H1 (cell line): ENCODE results near the gene TDRD12. TPM values are rescaled to one million over a fixed set of nuclear protein-coding genes. Genes with fewer than 3 reads are reported as not detected.

Experiments used
- CTCF ChIA-PET: fragments of 300-600 bp; sonication (Branson Sonifier 250); formaldehyde crosslinking; loops from one replicate; lab custom pipeline; 2021; ENCODE audit not compliant: partially characterized antibody; lab: Charles Lee
- POLR2A ChIA-PET: fragments of 300-600 bp; sonication (Branson Sonifier 250); formaldehyde crosslinking; loops from one replicate; lab custom pipeline; 2021; ENCODE audit warnings: inconsistent platforms; ENCODE audit not compliant: partially characterized antibody; lab: Charles Lee
- DNase-seq, 2 experiments: peaks; one replicate each; pipeline versions ENCODE4 v3.0.0 to v3.0.0-alpha.2; 2010 to 2022; ENCODE audit warnings: low spot score in 2 of 2, low read depth in 1 of 2, mixed read lengths in 1 of 2
- FAIRE-seq: peaks from 2 replicates; lab custom pipeline; 2011; peaks lifted over from hg19 to GRCh38; lab: Jason Lieb, UNC
- H2AFZ ChIP-seq: 2 replicates; pipeline ENCODE4 v1.8.1; 2012; ENCODE audit warnings: low read length, inconsistent platforms
- H2AK5ac ChIP-seq: 2 replicates; pipeline ENCODE4 v1.6.1; 2013; ENCODE audit warnings: low read depth, low read length
- H2BK120ac ChIP-seq: replicated peaks from 2 replicates; pipeline ENCODE3; 2013; ENCODE audit warnings: low read depth, low read length, inconsistent platforms
- H2BK12ac ChIP-seq: 2 replicates; pipeline ENCODE4 v1.6.1; 2013; ENCODE audit warnings: low read depth, low read length
- H2BK15ac ChIP-seq: 2 replicates; pipeline ENCODE4 v1.6.1; 2013; ENCODE audit warnings: low read length
- H2BK20ac ChIP-seq: 2 replicates; pipeline ENCODE4 v1.6.1; 2013; ENCODE audit warnings: low read length
- H2BK5ac ChIP-seq: 2 replicates; pipeline ENCODE4 v1.6.1; 2013; ENCODE audit warnings: low read depth, low read length
- H3K14ac ChIP-seq: 2 replicates; pipeline ENCODE4 v1.6.1; 2013; ENCODE audit warnings: inconsistent platforms; ENCODE audit not compliant: insufficient read length
- H3K18ac ChIP-seq: 2 replicates; pipeline ENCODE4 v1.6.1; 2013; ENCODE audit warnings: low read length; ENCODE audit errors: extremely low read depth
- H3K23ac ChIP-seq: 2 replicates; pipeline ENCODE4 v1.6.1; 2013; ENCODE audit warnings: inconsistent platforms; ENCODE audit not compliant: insufficient read length
- H3K23me2 ChIP-seq: 2 replicates; pipeline ENCODE4 v1.6.1; 2013; ENCODE audit warnings: low read depth, low read length
- H3K27ac ChIP-seq: 2 replicates; pipeline ENCODE4 v1.6.1; 2011; ENCODE audit warnings: low read depth, low read length, inconsistent platforms
- H3K27me3 ChIP-seq, 4 experiments: replicated peaks in 1 of 4; 1 replicate in 1 of 4; 2 replicates in 3 of 4; pipeline versions ENCODE4 v1.6.1 to v1.8.1; 2011 to 2013; ENCODE audit warnings: low read length in 3 of 4, mild to moderate bottlenecking in 3 of 4, inconsistent platforms in 2 of 4, mixed read lengths in 2 of 4, moderate library complexity in 1 of 4; ENCODE audit not compliant: control insufficient read depth in 3 of 4, insufficient read depth in 3 of 4; ENCODE audit errors: extremely low read depth in 1 of 4
- H3K36me3 ChIP-seq, 4 experiments: 2 replicates each; pipeline versions ENCODE4 v1.6.1 to v1.8.1; 2011 to 2013; ENCODE audit warnings: mild to moderate bottlenecking in 4 of 4, low read length in 3 of 4, moderate library complexity in 2 of 4, control low read depth in 1 of 4, inconsistent platforms in 1 of 4; ENCODE audit not compliant: insufficient read depth in 4 of 4, control insufficient read depth in 2 of 4
- H3K4ac ChIP-seq: replicated peaks from 2 replicates; pipeline ENCODE3; 2013; ENCODE audit warnings: low read length, low read depth, mixed read lengths, inconsistent platforms; ENCODE audit not compliant: insufficient read length
- H3K4me1 ChIP-seq, 4 experiments: replicated peaks in 1 of 4; 1 replicate in 1 of 4; 2 replicates in 3 of 4; pipeline versions ENCODE4 v1.6.1 to v1.8.1; 2011 to 2013; ENCODE audit warnings: low read length in 3 of 4, inconsistent platforms in 2 of 4, mixed read lengths in 1 of 4; ENCODE audit not compliant: insufficient read depth in 4 of 4, control insufficient read depth in 3 of 4
- H3K4me2 ChIP-seq, 2 experiments: 2 replicates each; pipeline versions ENCODE4 v1.6.1 to v1.8.1; 2011 to 2013; ENCODE audit warnings: low read depth in 2 of 2, low read length in 2 of 2, control low read depth in 1 of 2, inconsistent platforms in 1 of 2, mild to moderate bottlenecking in 1 of 2; ENCODE audit not compliant: insufficient read depth in 1 of 2
- H3K4me3 ChIP-seq, 4 experiments: fragments of 200-600, 300-600 bp in 1 of 4; sonication (generic), shearing (Covaris generic), sonication (Bioruptor Twin) in 1 of 4; 2 replicates each; pipeline versions ENCODE4 v1.5.1 to v1.8.1; 2011 to 2016; ENCODE audit warnings: low read length in 4 of 4, low read depth in 3 of 4, control low read depth in 2 of 4, inconsistent platforms in 2 of 4, mild to moderate bottlenecking in 2 of 4, mixed read lengths in 1 of 4, moderate library complexity in 1 of 4; ENCODE audit not compliant: insufficient read depth in 2 of 4; ENCODE audit errors: extremely low read depth in 1 of 4
- H3K56ac ChIP-seq: replicated peaks from 2 replicates; pipeline ENCODE3; 2013; ENCODE audit warnings: low read depth, mild to moderate bottlenecking, mixed read lengths, low read length, inconsistent platforms; ENCODE audit not compliant: insufficient read length
- H3K79me1 ChIP-seq: 2 replicates; pipeline ENCODE4 v1.6.1; 2013; ENCODE audit warnings: low read depth, low read length, control low read depth
- H3K79me2 ChIP-seq, 2 experiments: 2 replicates each; pipeline versions ENCODE4 v1.6.1 to v1.8.1; 2012 to 2013; ENCODE audit warnings: low read length in 2 of 2, mild to moderate bottlenecking in 2 of 2, inconsistent platforms in 1 of 2; ENCODE audit not compliant: insufficient read depth in 2 of 2, control insufficient read depth in 1 of 2
- H3K9ac ChIP-seq, 4 experiments: replicated peaks in 1 of 4; 1 replicate in 1 of 4; 2 replicates in 3 of 4; pipeline versions ENCODE4 v1.6.1 to v1.8.1; 2011 to 2013; ENCODE audit warnings: low read depth in 3 of 4, low read length in 3 of 4, control low read depth in 2 of 4, mild to moderate bottlenecking in 2 of 4, moderate library complexity in 2 of 4, inconsistent platforms in 1 of 4; ENCODE audit errors: extremely low read depth in 1 of 4
- H3K9me3 ChIP-seq, 2 experiments: 2 replicates each; pipeline versions ENCODE4 v1.6.1 to v1.8.1; 2012 to 2013; ENCODE audit warnings: mild to moderate bottlenecking in 2 of 2, moderate library complexity in 2 of 2, control low read depth in 1 of 2, inconsistent platforms in 1 of 2, low read depth in 1 of 2, low read length in 1 of 2, mixed read lengths in 1 of 2; ENCODE audit not compliant: insufficient read depth in 2 of 2
- H4K20me1 ChIP-seq, 2 experiments: replicated peaks in 1 of 2; 2 replicates each; pipeline versions ENCODE3 to v1.8.1; 2011 to 2013; ENCODE audit warnings: inconsistent platforms in 2 of 2, low read length in 2 of 2, mild to moderate bottlenecking in 1 of 2; ENCODE audit not compliant: insufficient read depth in 2 of 2, control insufficient read depth in 1 of 2
- H4K5ac ChIP-seq: 2 replicates; pipeline ENCODE4 v1.6.1; 2013; ENCODE audit warnings: low read length, low read depth, mixed read lengths, inconsistent platforms; ENCODE audit not compliant: insufficient read length
- H4K8ac ChIP-seq: 2 replicates; pipeline ENCODE4 v1.8.0; 2013; ENCODE audit warnings: mild to moderate bottlenecking, moderate library complexity, low read length, inconsistent platforms; ENCODE audit not compliant: insufficient read depth; ENCODE audit errors: extremely low read depth
- H4K91ac ChIP-seq: replicated peaks from 2 replicates; pipeline ENCODE3; 2013; ENCODE audit warnings: low read length, mixed read lengths, inconsistent platforms; ENCODE audit not compliant: insufficient read length
- BRCA1 ChIP-seq: IDR thresholded peaks from 2 replicates; pipeline ENCODE4 v1.6.1; 2012; ENCODE audit warnings: low read depth, low read length, improper control_type of control experiment
- CREB1 ChIP-seq: IDR thresholded peaks from 2 replicates; pipeline ENCODE4 v1.6.1; 2012; ENCODE audit warnings: inconsistent platforms
- E2F6 ChIP-seq: IDR thresholded peaks from 2 replicates; pipeline ENCODE4 v1.6.1; 2012; ENCODE audit warnings: inconsistent platforms
- EGR1 ChIP-seq: IDR thresholded peaks from 2 replicates; pipeline ENCODE4 v1.6.1; 2011; ENCODE audit warnings: low read depth, low read length, borderline replicate concordance
- GABPA ChIP-seq: IDR thresholded peaks from 2 replicates; pipeline ENCODE4 v1.6.1; 2011; ENCODE audit warnings: mild to moderate bottlenecking, low read length, moderate library complexity, borderline replicate concordance; ENCODE audit not compliant: insufficient read depth
- HDAC2 ChIP-seq, 2 experiments: fragments of 300-600 bp in 1 of 2; sonication (generic) in 1 of 2; IDR thresholded peaks; 2 replicates each; pipeline ENCODE4 v1.6.1; 2011 to 2012; ENCODE audit warnings: low read depth in 2 of 2, low read length in 2 of 2, mild to moderate bottlenecking in 2 of 2, moderate library complexity in 2 of 2, borderline replicate concordance in 1 of 2, inconsistent platforms in 1 of 2
- JUN ChIP-seq: IDR thresholded peaks from 2 replicates; pipeline ENCODE4 v1.6.1; 2011; ENCODE audit warnings: low read depth, mild to moderate bottlenecking, improper control_type of control experiment, low read length
- KDM4A ChIP-seq: IDR thresholded peaks from one replicate; pipeline ENCODE4 v1.7.1; 2012; ENCODE audit warnings: low read depth, mild to moderate bottlenecking, moderate library complexity, low read length, inconsistent platforms; ENCODE audit not compliant: severe bottlenecking
- NANOG ChIP-seq: IDR thresholded peaks from 2 replicates; pipeline ENCODE4 v1.6.1; 2011; ENCODE audit warnings: low read length, low read depth, mild to moderate bottlenecking, inconsistent platforms; ENCODE audit not compliant: insufficient read depth, poor library complexity, severe bottlenecking
- POLR2A ChIP-seq, 2 experiments: IDR thresholded peaks; 1 replicate in 1 of 2; 2 replicates in 1 of 2; pipeline ENCODE4 v1.6.1; 2011; ENCODE audit warnings: low read depth in 2 of 2, low read length in 2 of 2, mild to moderate bottlenecking in 2 of 2; ENCODE audit errors: control extremely low read depth in 1 of 2
- RAD21 ChIP-seq, 2 experiments: IDR thresholded peaks in 1 of 2; conservative IDR thresholded peaks in 1 of 2; 2 replicates each; pipeline ENCODE4 v1.6.1; 2011; ENCODE audit warnings: low read depth in 2 of 2, low read length in 2 of 2, improper control_type of control experiment in 1 of 2, inconsistent platforms in 1 of 2, mild to moderate bottlenecking in 1 of 2, moderate library complexity in 1 of 2
- RBBP5 ChIP-seq: IDR thresholded peaks from 2 replicates; pipeline ENCODE4 v1.7.1; 2012; ENCODE audit warnings: low read depth, mild to moderate bottlenecking, inconsistent platforms, low read length, moderate library complexity, borderline replicate concordance
- TBP ChIP-seq: IDR thresholded peaks from 2 replicates; pipeline ENCODE4 v1.6.1; 2011; ENCODE audit warnings: low read depth, low read length, improper control_type of control experiment
- TEAD4 ChIP-seq: IDR thresholded peaks from 2 replicates; pipeline ENCODE4 v1.6.1; 2012; ENCODE audit warnings: low read depth, low read length, inconsistent platforms, mixed read lengths
- WGBS, 2 experiments: shearing (Covaris generic) in 1 of 2; methylation state at CpG; one replicate each; pipeline versions ENCODE4 v1.1.6 to v1.1.7; 2013 to 2015; ENCODE audit warnings: low lambda C conversion rate in 2 of 2, mixed read lengths in 2 of 2, inconsistent platforms in 1 of 2, low coverage in 1 of 2, missing lambda C conversion rate in 1 of 2; ENCODE audit not compliant: insufficient replicate concordance in 2 of 2, insufficient coverage in 1 of 2, insufficient read length in 1 of 2; ENCODE audit errors: extremely low coverage in 1 of 2, missing lambda C conversion rate in 1 of 2; 5-methylcytosine and 5-hydroxymethylcytosine counted together
- polyA plus RNA-seq, 7 experiments: library from polyadenylated mRNA; depleted of rRNA in 3 of 7; stranded (reverse) in 5 of 7; unstranded in 2 of 7; fragments of >200 nt in 5 of 7; fragments of 200-250 nt in 2 of 7; gene quantifications; 1 replicate in 5 of 7; 2 replicates in 1 of 7; 4 replicates in 1 of 7; pipeline versions ENCODE4 v1.2.1 to v1.2.3, GENCODE V29; 2011 to 2013; ENCODE audit warnings: missing spikeins in 2 of 7, mixed read lengths in 2 of 7
- total RNA-seq: library from RNA; stranded (reverse); fragmentation: NEBNext Ultra II Directional; extraction: Animal tissue kit (Norgen Biotek cat#: 25700); gene quantifications from 2 replicates; pipeline ENCODE4 v1.2.1, GENCODE V29; 2021

The TDRD12 gene
- total and polyA plus RNA-seq, 2 of the 8 experiments (the other 6 are each of a cell fraction or from before 2014, with no cell fraction given), result 0.39 to 0.88 TPM

- Histone ChIP-seq H3K79me1 (no peaks in the 10 kb centered on the region), H3K4me2 (no peak overlapping the region), H2AFZ (no peak overlapping the region), H3K9ac (no peak overlapping the region), H3K23me2 (peaks cover 2% of the 10 kb centered on the region; the same call in 1 of the 2 replicates), H4K20me1 (peaks cover 0 to 1% of the 10 kb centered on the region in 2 experiments), H2BK20ac (no peak overlapping the region), H3K4ac (no peak overlapping the region), H3K36me3 (no peaks in the 10 kb centered on the region), H3K23ac (no peak overlapping the region), H2BK12ac (no peak overlapping the region), H3K4me1 (no peaks in the 10 kb centered on the region; a peak in 1 of 7 replicates), H3K4me3 (no peak overlapping the region), H3K14ac (no peak overlapping the region), H4K8ac (no peak overlapping the region), H2BK5ac (no peak overlapping the region), H3K79me2 (no peaks in the 10 kb centered on the region), H4K91ac (no peak overlapping the region), H3K9me3 (no peaks in the 10 kb centered on the region), H4K5ac (no peak overlapping the region), H2AK5ac (no peak overlapping the region), H2BK15ac (no peak overlapping the region), H2BK120ac (no peak overlapping the region), H3K18ac (no peak overlapping the region), H3K56ac (no peak overlapping the region), H3K27me3 (peaks cover 0 to 15% (median 4%) of the 10 kb centered on the region in 4 experiments; a peak in 5 of 7 replicates), H3K27ac (no peak overlapping the region)
- CTCF ChIA-PET, result no interaction called here
- DNase-seq (no peak), FAIRE-seq (no peak)
- 96% methylated on average over 3 of the region's 4 CpGs; no CpG with 5 or more reads in 1 of the 2 experiments for WGBS, 2 experiments
- POLR2A ChIA-PET, result interaction anchor here (0.6 to 1.8 kb wide), 2 partner anchors 10 to 117 kb away, joined by 3 to 4 read pairs; no protein-coding TSS in a partner anchor
- no peak for TF ChIP-seq JUN
- TF ChIP-seq E2F6, result no peak
- no peak for TF ChIP-seq POLR2A (IDR thresholded peaks at IDR 0.05; ENCODE audit: control extremely low read depth in 1 of 2, low read depth in 2 of 2, low read length in 2 of 2)
- no peak for TF ChIP-seq KDM4A
- TF ChIP-seq EGR1, result no peak
- no peak for TF ChIP-seq NANOG
- TF ChIP-seq RAD21 (IDR thresholded peaks at IDR 0.05 in 1 of 2, conservative IDR thresholded peaks at IDR 0.05 in 1 of 2; ENCODE audit: low read depth in 2 of 2, low read length in 2 of 2), result no peak
- TF ChIP-seq TEAD4, result no peak
- no peak for TF ChIP-seq HDAC2 (IDR thresholded peaks at IDR 0.05; ENCODE audit: borderline replicate concordance in 1 of 2, low read depth in 2 of 2, low read length in 2 of 2)
- no peak for TF ChIP-seq RBBP5
- TF ChIP-seq GABPA, result no peak
- TF ChIP-seq TBP, result no peak
- no peak for TF ChIP-seq BRCA1
- no peak for TF ChIP-seq CREB1
Observed at GRCh38 chr19:32687681-32688080, 31.9 kb upstream of the TDRD12 start.
